Caco-2 (cell line): ENCODE measurements around the gene STX8. TPM values are rescaled to one million over a fixed set of nuclear protein-coding genes. Genes with fewer than 3 reads are reported as not detected.

ENCODE experiments used
- BruUV-seq: library from RNA; stranded (reverse); fragments of 400-500 nt; replicated peaks from 2 replicates; lab custom pipeline; 2021; lab: Mats Ljungman, UMichigan
- CTCF ChIA-PET: fragments of 300-600 bp; sonication (Branson Sonifier 250); formaldehyde crosslinking; loops from one replicate; lab custom pipeline; 2022; ENCODE audit warnings: antibody characterized with exemption; lab: Charles Lee
- POLR2A ChIA-PET: fragments of 300-600 bp; sonication (Branson Sonifier 250); formaldehyde crosslinking; loops from one replicate; lab custom pipeline; 2022; ENCODE audit warnings: antibody characterized with exemption; lab: Charles Lee
- DNase-seq, 2 experiments: peaks; one replicate each; pipeline versions ENCODE4 v3.0.0 to v3.0.0-alpha.2; 2020 to 2022
- H3K27me3 ChIP-seq: replicated peaks from 2 replicates; pipeline ENCODE4 v1.6.0; 2011; ENCODE audit warnings: low read length; ENCODE audit not compliant: control insufficient read depth, insufficient read depth
- H3K36me3 ChIP-seq: 2 replicates; pipeline ENCODE4 v1.5.1; 2011; ENCODE audit warnings: low read length; ENCODE audit not compliant: control insufficient read depth, insufficient read depth
- H3K4me1 ChIP-seq: fragments of 250-450 bp; sonication (Bioruptor Pico); 2 replicates; pipeline ENCODE4 v1.5.1; 2020; ENCODE audit warnings: mild to moderate bottlenecking
- H3K4me3 ChIP-seq: 2 replicates; pipeline ENCODE4 v1.5.1; 2011; ENCODE audit warnings: low read depth, mild to moderate bottlenecking, control low read depth, low read length
- H3K9me3 ChIP-seq: fragments of 250-450 bp; sonication (Bioruptor Pico); 2 replicates; pipeline ENCODE4 v1.5.1; 2020; ENCODE audit warnings: mild to moderate bottlenecking, moderate library complexity
- H3K27ac Mint-ChIP-seq: one replicate; pipeline ENCODE4 v1.8.0; 2022; ENCODE audit warnings: mixed read lengths; ENCODE audit not compliant: unreplicated experiment
- H3K27me3 Mint-ChIP-seq: one replicate; pipeline ENCODE4 v1.8.0; 2022; ENCODE audit warnings: mixed read lengths; ENCODE audit not compliant: insufficient read depth, unreplicated experiment
- H3K36me3 Mint-ChIP-seq: one replicate; pipeline ENCODE4 v1.8.0; 2022; ENCODE audit warnings: mild to moderate bottlenecking, mixed read lengths; ENCODE audit not compliant: insufficient read depth, unreplicated experiment
- H3K4me1 Mint-ChIP-seq: one replicate; pipeline ENCODE4 v1.8.0; 2022; ENCODE audit warnings: low read depth, mixed read lengths; ENCODE audit not compliant: unreplicated experiment
- H3K4me3 Mint-ChIP-seq: one replicate; pipeline ENCODE4 v1.8.0; 2022; ENCODE audit warnings: mild to moderate bottlenecking, moderate library complexity, mixed read lengths; ENCODE audit not compliant: unreplicated experiment
- H3K9me3 Mint-ChIP-seq: one replicate; pipeline ENCODE4 v1.8.0; 2022; ENCODE audit warnings: mixed read lengths; ENCODE audit not compliant: unreplicated experiment
- CTCF ChIP-seq, 2 experiments: fragments of 200-600 bp in 1 of 2; IDR thresholded peaks; 1 replicate in 1 of 2; 2 replicates in 1 of 2; pipeline versions ENCODE4 v1.5.1 to v1.8.0; 2011 to 2022; ENCODE audit warnings: antibody characterized with exemption in 1 of 2, control low read depth in 1 of 2, inconsistent platforms in 1 of 2, low read depth in 1 of 2, low read length in 1 of 2, mild to moderate bottlenecking in 1 of 2, moderate library complexity in 1 of 2; ENCODE audit not compliant: insufficient read depth in 1 of 2, severe bottlenecking in 1 of 2, unreplicated experiment in 1 of 2
- intact Hi-C: fragments of 100-400 bp; cut with micrococcal nuclease; formaldehyde crosslinking; loops from one replicate; pipeline ENCODE4 v1.10.0; 2022; ENCODE audit not compliant: unreplicated experiment
- total RNA-seq: library from RNA; stranded (reverse); gene quantifications from 2 replicates; pipeline ENCODE4 v1.2.3, GENCODE V29; 2022

Gene STX8
- total RNA-seq, 1 experiment from 2014 or later, result 22.6 TPM

DNA sequence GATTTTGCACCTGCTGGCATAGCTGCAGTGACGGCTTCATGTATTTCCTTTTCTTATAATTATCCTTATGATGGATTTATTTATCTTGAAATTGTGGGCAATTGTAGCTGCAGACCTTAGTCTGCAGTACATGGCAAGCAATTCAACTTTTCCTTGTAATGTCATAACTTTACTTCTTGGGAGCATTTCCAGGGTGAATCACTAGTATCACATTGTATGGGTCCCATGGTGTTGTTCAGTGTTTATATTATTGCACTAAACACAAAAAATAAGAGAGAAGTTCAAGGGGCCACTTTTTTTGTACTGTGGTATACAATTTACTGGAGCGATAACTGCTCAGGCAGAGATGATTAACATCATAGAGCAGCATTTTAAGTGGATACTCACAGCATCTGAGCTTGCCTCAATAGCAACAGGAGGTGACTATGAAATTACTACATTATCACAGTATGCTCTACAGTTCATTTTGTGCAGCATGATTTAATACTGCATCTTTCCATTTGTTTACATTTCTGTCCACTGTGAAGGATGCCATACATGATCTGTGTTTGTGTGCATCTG, 169.5 kb downstream of the STX8 start:
- no TSS peak for BruUV-seq
- DNase-seq, result no peak
- no peaks in the 10 kb centered on the region for H3K27me3 Mint-ChIP-seq
- ChIA-PET POLR2A (no interaction called here), CTCF (no interaction called here)
- no peaks in the 10 kb centered on the region for H3K36me3 Mint-ChIP-seq
- TF ChIP-seq CTCF (IDR thresholded peaks at IDR 0.05; ENCODE audit: insufficient read depth in 1 of 2, low read depth in 1 of 2, low read length in 1 of 2, severe bottlenecking in 1 of 2, unreplicated experiment in 1 of 2), result no peak
- no peaks in the 10 kb centered on the region for H3K4me1 Mint-ChIP-seq
- no peak overlapping the region for H3K4me3 ChIP-seq
- no peak overlapping the region for H3K27ac Mint-ChIP-seq
- no peaks in the 10 kb centered on the region for H3K36me3 ChIP-seq
- no peaks in the 10 kb centered on the region for H3K9me3 Mint-ChIP-seq
- 0 out of 2 replicates have a peak, but pooled peaks cover 5% of the 10 kb centered on the region for H3K4me1 ChIP-seq
- intact Hi-C loops, result no loop called here
- no peaks in the 10 kb centered on the region for H3K27me3 ChIP-seq
- no peak overlapping the region for H3K4me3 Mint-ChIP-seq
- H3K9me3 ChIP-seq, result no peaks in the 10 kb centered on the region

DNA sequence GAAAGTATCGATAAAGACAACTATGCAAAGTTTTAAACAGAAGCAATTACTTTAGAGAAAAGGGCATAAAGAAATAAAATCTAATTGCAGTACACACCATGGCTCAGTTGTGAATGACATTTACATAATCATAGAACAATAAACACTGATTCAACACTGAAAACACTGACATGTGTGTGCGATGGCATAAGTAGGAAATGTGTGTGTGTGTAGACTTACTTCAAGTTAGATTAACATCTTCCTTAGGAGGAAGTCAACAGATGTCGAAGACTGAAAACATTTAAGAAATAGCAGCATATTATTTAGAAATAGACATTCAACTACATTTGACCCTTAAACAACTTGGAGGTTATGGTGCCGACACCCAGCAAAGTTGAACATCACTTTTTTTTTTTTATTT, 172.4 kb downstream of the STX8 start:
- H3K36me3 Mint-ChIP-seq, result no peaks in the 10 kb centered on the region
- no peaks in the 10 kb centered on the region for H3K4me1 Mint-ChIP-seq
- no peaks in the 10 kb centered on the region for H3K9me3 ChIP-seq
- intact Hi-C loops, result no loop called here
- ChIA-PET POLR2A (no interaction called here), CTCF (no interaction called here)
- no peak for DNase-seq
- no peak overlapping the region for H3K27ac Mint-ChIP-seq
- no peaks in the 10 kb centered on the region for H3K27me3 ChIP-seq
- H3K4me3 ChIP-seq, result no peak overlapping the region
- BruUV-seq, result no TSS peak
- H3K4me3 Mint-ChIP-seq, result no peak overlapping the region
- no peaks in the 10 kb centered on the region for H3K9me3 Mint-ChIP-seq
- TF ChIP-seq CTCF (IDR thresholded peaks at IDR 0.05; ENCODE audit: insufficient read depth in 1 of 2, low read depth in 1 of 2, low read length in 1 of 2, severe bottlenecking in 1 of 2, unreplicated experiment in 1 of 2), result no peak
- 0 out of 2 replicates have a peak, but pooled peaks cover 5% of the 10 kb centered on the region for H3K4me1 ChIP-seq
- no peaks in the 10 kb centered on the region for H3K27me3 Mint-ChIP-seq
- H3K36me3 ChIP-seq, result no peaks in the 10 kb centered on the region

DNA sequence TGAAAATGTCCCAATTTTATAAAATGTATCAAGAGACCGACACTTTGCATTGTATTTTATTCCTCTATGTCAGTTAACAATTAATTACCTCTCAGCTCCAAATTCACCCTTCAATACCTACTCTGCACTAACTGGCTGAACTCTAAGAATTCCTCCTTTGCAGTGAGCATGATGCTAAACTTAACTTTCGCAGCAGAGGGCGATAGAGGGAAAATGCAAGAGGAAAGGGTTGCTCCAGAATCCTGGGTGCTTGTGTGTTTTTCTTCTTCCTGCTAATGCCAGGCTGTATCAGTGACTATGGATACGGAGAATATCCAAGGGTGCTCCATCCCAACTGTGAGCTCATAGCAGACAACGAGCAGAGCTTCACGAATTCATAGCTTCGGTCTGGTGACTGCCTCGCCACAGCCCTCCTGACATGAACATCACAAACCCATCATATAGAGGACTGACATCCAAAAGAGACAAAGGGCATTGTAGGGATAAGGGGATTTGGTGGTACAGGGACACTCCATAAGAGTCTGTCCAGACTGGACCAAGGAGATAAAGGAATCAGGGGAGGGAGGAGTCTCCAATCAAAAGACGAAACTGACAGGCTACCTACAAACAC, 172.9 kb downstream of the STX8 start:
- H3K36me3 Mint-ChIP-seq, result no peaks in the 10 kb centered on the region
- CTCF ChIA-PET, result no interaction called here
- no peak overlapping the region for H3K27ac Mint-ChIP-seq
- no peaks in the 10 kb centered on the region for H3K9me3 Mint-ChIP-seq
- POLR2A ChIA-PET, result no interaction called here
- peak; percentile 38 to 53 for DNase-seq
- H3K4me1 Mint-ChIP-seq, result no peaks in the 10 kb centered on the region
- H3K9me3 ChIP-seq, result no peaks in the 10 kb centered on the region
- no peak overlapping the region for H3K4me3 ChIP-seq
- BruUV-seq, result no TSS peak
- 0 out of 2 replicates have a peak, but pooled peaks cover 5% of the 10 kb centered on the region for H3K4me1 ChIP-seq
- no peaks in the 10 kb centered on the region for H3K36me3 ChIP-seq
- no peak overlapping the region for H3K4me3 Mint-ChIP-seq
- H3K27me3 ChIP-seq, result no peaks in the 10 kb centered on the region
- no peaks in the 10 kb centered on the region for H3K27me3 Mint-ChIP-seq
- TF ChIP-seq CTCF (IDR thresholded peaks at IDR 0.05; ENCODE audit: insufficient read depth in 1 of 2, low read depth in 1 of 2, low read length in 1 of 2, severe bottlenecking in 1 of 2, unreplicated experiment in 1 of 2), result peak in 1 of 2 experiments; percentile 14
- intact Hi-C loops, result no loop called here
